HUES48 (cell line): Measurements from ENCODE around the gene DENND2C.

Source experiments
- H3K27ac ChIP-seq: one replicate; pipeline ENCODE4 v1.7.0; 2013; ENCODE audit warnings: low read depth, low read length, inconsistent platforms
- H3K27me3 ChIP-seq: 2 replicates; pipeline ENCODE4 v1.6.1; 2013; ENCODE audit warnings: mild to moderate bottlenecking, low read length; ENCODE audit not compliant: control insufficient read depth, insufficient read depth
- H3K36me3 ChIP-seq: 2 replicates; pipeline ENCODE4 v1.6.1; 2013; ENCODE audit warnings: low read length; ENCODE audit not compliant: control insufficient read depth, insufficient read depth
- H3K4me1 ChIP-seq: 2 replicates; pipeline ENCODE4 v1.6.1; 2013; ENCODE audit warnings: mild to moderate bottlenecking, low read length; ENCODE audit not compliant: control insufficient read depth, insufficient read depth
- H3K4me3 ChIP-seq: 2 replicates; pipeline ENCODE4 v1.5.1; 2013; ENCODE audit warnings: mild to moderate bottlenecking, low read depth, low read length
- H3K9ac ChIP-seq: 2 replicates; pipeline ENCODE4 v1.6.1; 2013; ENCODE audit warnings: mild to moderate bottlenecking, low read depth, low read length, moderate library complexity
- H3K9me3 ChIP-seq: 2 replicates; pipeline ENCODE4 v1.6.1; 2013; ENCODE audit warnings: low read length; ENCODE audit not compliant: control insufficient read depth, insufficient read depth

Gene DENND2C

GRCh38 chr1:114702737-114703136 is 32.9 kb upstream of the DENND2C start:
- Histone ChIP-seq H3K27me3 (no peaks in the 10 kb centered on the region), H3K4me3 (no peak overlapping the region), H3K27ac (no peak overlapping the region), H3K9me3 (no peaks in the 10 kb centered on the region), H3K9ac (no peak overlapping the region), H3K36me3 (peaks cover 22% of the 10 kb centered on the region), H3K4me1 (no peaks in the 10 kb centered on the region)

GRCh38 chr1:114701931-114702330 is 32.1 kb upstream of the DENND2C start:
- H3K9me3 ChIP-seq = no peaks in the 10 kb centered on the region
- peaks cover 14% of the 10 kb centered on the region for H3K36me3 ChIP-seq
- H3K27me3 ChIP-seq = no peaks in the 10 kb centered on the region
- H3K4me1 ChIP-seq = no peaks in the 10 kb centered on the region
- H3K27ac ChIP-seq = no peak overlapping the region
- H3K4me3 ChIP-seq = no peak overlapping the region
- H3K9ac ChIP-seq = no peak overlapping the region

- no peaks in the 10 kb centered on the region for H3K27me3 ChIP-seq
- H3K27ac ChIP-seq = no peak overlapping the region
- H3K4me1 ChIP-seq = no peaks in the 10 kb centered on the region
- no peak overlapping the region for H3K4me3 ChIP-seq
- H3K36me3 ChIP-seq = no peaks in the 10 kb centered on the region
- no peaks in the 10 kb centered on the region for H3K9me3 ChIP-seq
- H3K9ac ChIP-seq = no peak overlapping the region
Observed at GRCh38 chr1:114700036-114700600, 30.3 kb upstream of the DENND2C start.

- Histone ChIP-seq H3K4me1 (no peaks in the 10 kb centered on the region), H3K36me3 (no peaks in the 10 kb centered on the region), H3K9me3 (no peaks in the 10 kb centered on the region), H3K27me3 (no peaks in the 10 kb centered on the region), H3K4me3 (no peak overlapping the region), H3K9ac (no peak overlapping the region), H3K27ac (no peak overlapping the region)
Observed at GRCh38 chr1:114696810-114697209, 27.0 kb upstream of the DENND2C start.

- H3K9ac ChIP-seq = no peak within 1 kb of the TSS
- H3K27me3 ChIP-seq = no peaks in the 10 kb centered on the region
- no peak within 1 kb of the TSS for H3K4me3 ChIP-seq
- H3K27ac ChIP-seq = no peak within 1 kb of the TSS
- no peaks in the 10 kb centered on the region for H3K9me3 ChIP-seq
- H3K4me1 ChIP-seq = no peaks in the 10 kb centered on the region
- H3K36me3 ChIP-seq = no peaks in the 10 kb centered on the region
Observed at GRCh38 chr1:114695430-114696058, 25.7 kb upstream of the DENND2C start, which contains the start of gene AMPD1. TSS of gene AMPD1 (minus strand) at chr1:114695546. CDS start at chr1:114695471, 75 bp downstream.

- Histone ChIP-seq H3K9me3 (no peaks in the 10 kb centered on the region), H3K9ac (no peak overlapping the region), H3K4me3 (no peak overlapping the region), H3K27me3 (no peaks in the 10 kb centered on the region), H3K36me3 (no peaks in the 10 kb centered on the region), H3K27ac (no peak overlapping the region), H3K4me1 (no peaks in the 10 kb centered on the region)
Observed at GRCh38 chr1:114694540-114695310, 24.9 kb upstream of the DENND2C start.

- H3K27ac ChIP-seq = no peak overlapping the region
- H3K4me3 ChIP-seq = no peak overlapping the region
- no peaks in the 10 kb centered on the region for H3K4me1 ChIP-seq
- no peak overlapping the region for H3K9ac ChIP-seq
- H3K27me3 ChIP-seq = no peaks in the 10 kb centered on the region
- H3K9me3 ChIP-seq = no peaks in the 10 kb centered on the region
- no peaks in the 10 kb centered on the region for H3K36me3 ChIP-seq
Observed at GRCh38 chr1:114692947-114693346, 23.1 kb upstream of the DENND2C start.

GRCh38 chr1:114691061-114691460 is 21.2 kb upstream of the DENND2C start:
- Histone ChIP-seq H3K9ac (no peak overlapping the region), H3K27me3 (no peaks in the 10 kb centered on the region), H3K27ac (no peak overlapping the region), H3K9me3 (no peaks in the 10 kb centered on the region), H3K36me3 (no peaks in the 10 kb centered on the region), H3K4me1 (no peaks in the 10 kb centered on the region), H3K4me3 (no peak overlapping the region)

GRCh38 chr1:114690148-114690547 is 20.3 kb upstream of the DENND2C start:
- Histone ChIP-seq H3K27me3 (no peaks in the 10 kb centered on the region), H3K9me3 (no peaks in the 10 kb centered on the region), H3K4me1 (no peaks in the 10 kb centered on the region), H3K27ac (no peak overlapping the region), H3K36me3 (no peaks in the 10 kb centered on the region), H3K4me3 (no peak overlapping the region), H3K9ac (no peak overlapping the region)

GRCh38 chr1:114688526-114688925 is 18.7 kb upstream of the DENND2C start:
- Histone ChIP-seq H3K27me3 (no peaks in the 10 kb centered on the region), H3K36me3 (no peaks in the 10 kb centered on the region), H3K9me3 (no peaks in the 10 kb centered on the region), H3K27ac (no peak overlapping the region), H3K4me1 (no peaks in the 10 kb centered on the region), H3K9ac (no peak overlapping the region), H3K4me3 (no peak overlapping the region)

- Histone ChIP-seq H3K9me3 (no peaks in the 10 kb centered on the region), H3K36me3 (no peaks in the 10 kb centered on the region), H3K4me1 (no peaks in the 10 kb centered on the region), H3K27me3 (no peaks in the 10 kb centered on the region), H3K4me3 (no peak overlapping the region), H3K9ac (no peak overlapping the region), H3K27ac (no peak overlapping the region)
Observed at GRCh38 chr1:114685851-114686250, 16.0 kb upstream of the DENND2C start.
